ENCODE measurements around the gene KIAA1755.

Gene KIAA1755

DNA sequence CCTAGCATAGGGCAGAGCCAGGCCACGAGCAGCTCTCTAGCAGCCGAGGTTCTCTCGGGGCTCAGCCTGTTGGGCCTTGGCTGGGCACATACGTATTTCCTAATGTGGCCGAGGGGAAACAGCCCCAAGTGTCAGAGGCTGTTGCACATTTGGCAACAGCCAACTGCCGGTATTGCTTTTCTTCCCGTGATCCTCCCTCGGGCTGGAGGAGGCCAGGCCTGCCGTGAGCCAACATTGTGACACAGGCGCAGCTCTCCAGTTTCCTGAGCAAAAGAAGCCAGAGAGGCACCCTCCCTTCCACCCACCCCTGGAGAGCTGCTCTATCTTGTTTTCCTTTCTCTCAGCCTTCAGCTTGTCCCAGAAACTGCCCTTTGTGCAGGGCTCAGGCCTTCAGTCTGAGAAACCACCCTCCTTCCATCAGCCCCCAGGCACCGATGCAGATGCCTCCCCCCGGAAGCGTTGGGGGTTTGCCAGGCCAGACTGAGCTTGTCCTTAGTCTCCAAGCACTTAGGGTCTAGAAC, 38.3 kb upstream of the KIAA1755 start:
- no peaks in the 10 kb centered on the region for H3K9me2 ChIP-seq (replicated peaks; ENCODE audit: low read depth, low read length)
- H3K27me3 ChIP-seq (ENCODE audit: insufficient read depth, low read length, poor library complexity, severe bottlenecking), result no peaks in the 10 kb centered on the region
- H3K9me3 ChIP-seq (ENCODE audit: insufficient read depth, low read depth, low read length), result no peaks in the 10 kb centered on the region
- no peaks in the 10 kb centered on the region for H3K36me3 ChIP-seq (ENCODE audit: insufficient read depth, low read length)
- H4K20me1 ChIP-seq (ENCODE audit: insufficient read depth, low read length, poor library complexity, severe bottlenecking), result no peaks in the 10 kb centered on the region
- H3K79me2 ChIP-seq (ENCODE audit: insufficient read depth, low read length), result no peaks in the 10 kb centered on the region
- no peaks in the 10 kb centered on the region for H3F3A ChIP-seq (ENCODE audit: low read depth)
- TF ChIP-seq, protein P1, sequence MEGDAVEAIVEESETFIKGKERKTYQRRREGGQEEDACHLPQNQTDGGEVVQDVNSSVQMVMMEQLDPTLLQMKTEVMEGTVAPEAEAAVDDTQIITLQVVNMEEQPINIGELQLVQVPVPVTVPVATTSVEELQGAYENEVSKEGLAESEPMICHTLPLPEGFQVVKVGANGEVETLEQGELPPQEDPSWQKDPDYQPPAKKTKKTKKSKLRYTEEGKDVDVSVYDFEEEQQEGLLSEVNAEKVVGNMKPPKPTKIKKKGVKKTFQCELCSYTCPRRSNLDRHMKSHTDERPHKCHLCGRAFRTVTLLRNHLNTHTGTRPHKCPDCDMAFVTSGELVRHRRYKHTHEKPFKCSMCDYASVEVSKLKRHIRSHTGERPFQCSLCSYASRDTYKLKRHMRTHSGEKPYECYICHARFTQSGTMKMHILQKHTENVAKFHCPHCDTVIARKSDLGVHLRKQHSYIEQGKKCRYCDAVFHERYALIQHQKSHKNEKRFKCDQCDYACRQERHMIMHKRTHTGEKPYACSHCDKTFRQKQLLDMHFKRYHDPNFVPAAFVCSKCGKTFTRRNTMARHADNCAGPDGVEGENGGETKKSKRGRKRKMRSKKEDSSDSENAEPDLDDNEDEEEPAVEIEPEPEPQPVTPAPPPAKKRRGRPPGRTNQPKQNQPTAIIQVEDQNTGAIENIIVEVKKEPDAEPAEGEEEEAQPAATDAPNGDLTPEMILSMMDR (conservative IDR thresholded peaks at IDR 0.05; ENCODE audit: low read length), result no peak
- no peak for TF ChIP-seq EZH2phosphoT487 (IDR thresholded peaks at IDR 0.05; ENCODE audit: borderline replicate concordance)
- no peak overlapping the region for H3K9ac ChIP-seq (ENCODE audit: low read depth, low read length, poor library complexity, severe bottlenecking)
- no peak overlapping the region for H3K4me3 ChIP-seq (ENCODE audit: low read length, poor library complexity, severe bottlenecking)
- peaks cover 9% of the 10 kb centered on the region for H3K4me1 ChIP-seq (ENCODE audit: insufficient read depth, low read length, poor library complexity, severe bottlenecking)
- H3K4me2 ChIP-seq (ENCODE audit: low read depth, low read length, poor library complexity, severe bottlenecking), result no peak overlapping the region
- no peak overlapping the region for H2AFZ ChIP-seq (ENCODE audit: low read length)

DNA sequence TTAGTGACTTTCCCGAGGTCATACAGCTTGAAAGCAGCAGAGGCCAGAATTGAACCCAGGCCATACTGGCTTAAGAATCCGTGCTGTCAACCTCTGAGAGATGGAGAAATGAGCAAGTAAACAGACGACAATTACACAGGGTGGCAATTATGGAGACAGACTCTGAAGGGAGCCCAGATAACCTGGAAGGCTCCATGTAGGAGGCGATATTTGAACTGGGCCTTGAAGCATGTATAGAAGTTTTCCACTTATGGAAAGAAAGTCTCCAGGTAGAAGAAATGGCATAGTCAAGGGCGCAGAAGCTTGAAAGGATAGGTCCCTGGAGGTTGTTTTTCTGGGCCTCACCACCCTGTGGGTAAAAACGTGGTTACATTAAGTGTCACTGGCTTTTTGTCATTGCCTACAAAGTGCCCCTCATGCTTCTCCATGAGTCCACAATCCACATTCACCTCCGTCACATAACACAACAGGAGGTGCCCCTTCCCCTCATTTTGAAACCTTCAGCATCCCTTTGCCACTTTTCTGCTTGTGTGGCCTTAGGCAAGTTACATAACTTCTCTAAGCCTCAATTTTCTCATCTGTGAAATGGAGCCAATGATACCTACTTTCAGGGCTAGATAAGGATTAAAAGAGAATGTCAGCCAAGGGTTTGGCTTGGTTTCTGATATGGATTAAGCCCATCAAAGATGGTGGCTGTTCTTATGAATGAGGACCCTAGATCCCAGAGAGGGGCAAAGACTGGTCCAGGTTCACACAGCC, 37.6 kb upstream of the KIAA1755 start:
- no peak overlapping the region for H3K9ac ChIP-seq (ENCODE audit: low read depth, low read length, poor library complexity, severe bottlenecking)
- H3K27me3 ChIP-seq (ENCODE audit: insufficient read depth, low read length, poor library complexity, severe bottlenecking), result no peaks in the 10 kb centered on the region
- no peaks in the 10 kb centered on the region for H3K9me2 ChIP-seq (replicated peaks; ENCODE audit: low read depth, low read length)
- no peaks in the 10 kb centered on the region for H3K79me2 ChIP-seq (ENCODE audit: insufficient read depth, low read length)
- no peaks in the 10 kb centered on the region for H4K20me1 ChIP-seq (ENCODE audit: insufficient read depth, low read length, poor library complexity, severe bottlenecking)
- H3K4me1 ChIP-seq (ENCODE audit: insufficient read depth, low read length, poor library complexity, severe bottlenecking), result peaks cover 2% of the 10 kb centered on the region
- H3K36me3 ChIP-seq (ENCODE audit: insufficient read depth, low read length), result no peaks in the 10 kb centered on the region
- H3F3A ChIP-seq (ENCODE audit: low read depth), result no peaks in the 10 kb centered on the region
- no peak overlapping the region for H3K4me3 ChIP-seq (ENCODE audit: low read length, poor library complexity, severe bottlenecking)
- H3K9me3 ChIP-seq (ENCODE audit: insufficient read depth, low read depth, low read length), result no peaks in the 10 kb centered on the region
- H2AFZ ChIP-seq (ENCODE audit: low read length), result no peak overlapping the region
- TF ChIP-seq, protein P1 (conservative IDR thresholded peaks at IDR 0.05; ENCODE audit: low read length), result no peak
- no peak overlapping the region for H3K4me2 ChIP-seq (ENCODE audit: low read depth, low read length, poor library complexity, severe bottlenecking)

DNA sequence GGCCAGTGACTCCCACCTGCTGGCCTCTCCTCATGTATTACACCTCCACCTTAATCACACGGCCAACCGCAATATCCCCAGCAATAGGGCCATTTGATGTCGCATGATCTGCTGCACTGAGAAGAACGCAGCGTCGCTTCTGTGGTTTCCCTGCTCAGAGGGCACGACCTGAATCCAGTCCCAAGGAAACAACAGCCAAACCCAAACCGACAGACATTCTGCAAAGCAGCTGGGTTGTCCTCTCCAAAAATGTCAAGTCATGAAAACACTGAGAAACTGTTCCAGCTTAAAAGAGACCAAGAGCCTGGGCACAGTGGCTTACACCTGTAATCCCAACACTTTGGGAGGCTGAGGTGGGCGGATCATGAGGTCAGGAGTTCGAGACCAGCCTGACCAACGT, 35.9 kb upstream of the KIAA1755 start:
- Histone ChIP-seq H3K4me2 (ENCODE audit: low read depth, low read length, poor library complexity, severe bottlenecking) (no peak overlapping the region), H3K9me3 (ENCODE audit: insufficient read depth, low read depth, low read length) (no peaks in the 10 kb centered on the region), H3F3A (ENCODE audit: low read depth) (no peaks in the 10 kb centered on the region), H4K20me1 (ENCODE audit: insufficient read depth, low read length, poor library complexity, severe bottlenecking) (no peaks in the 10 kb centered on the region), H3K9ac (ENCODE audit: low read depth, low read length, poor library complexity, severe bottlenecking) (no peak overlapping the region), H3K9me2 (replicated peaks; ENCODE audit: low read depth, low read length) (no peaks in the 10 kb centered on the region), H2AFZ (ENCODE audit: low read length) (no peak overlapping the region), H3K4me3 (ENCODE audit: low read length, poor library complexity, severe bottlenecking) (no peak overlapping the region), H3K79me2 (ENCODE audit: insufficient read depth, low read length) (no peaks in the 10 kb centered on the region), H3K36me3 (ENCODE audit: insufficient read depth, low read length) (no peaks in the 10 kb centered on the region), H3K4me1 (ENCODE audit: insufficient read depth, low read length, poor library complexity, severe bottlenecking) (no peaks in the 10 kb centered on the region), H3K27me3 (ENCODE audit: insufficient read depth, low read length, poor library complexity, severe bottlenecking) (no peaks in the 10 kb centered on the region)
- TF ChIP-seq, protein P1 (conservative IDR thresholded peaks at IDR 0.05; ENCODE audit: low read length), result no peak
- no peak for TF ChIP-seq EZH2phosphoT487 (IDR thresholded peaks at IDR 0.05; ENCODE audit: borderline replicate concordance)
